GM12878 (cell line): ENCODE data around the gene MEIG1. TPM values are rescaled to one million over a fixed set of nuclear protein-coding genes. Genes with fewer than 3 reads are reported as not detected.
A peak's percentile ranks its signal among the peaks of the same experiment; 100 is the strongest.

ENCODE experiments used
- BMI1 ChIP-seq: fragments of 450-650 bp; IDR thresholded peaks from 2 replicates; pipeline ENCODE4 v1.6.1; 2016; ENCODE audit warnings: mild to moderate bottlenecking, moderate library complexity, borderline replicate concordance
- BRCA1 ChIP-seq: IDR thresholded peaks from 2 replicates; pipeline ENCODE4 v1.6.1; 2011; ENCODE audit warnings: low read depth, low read length, improper control_type of control experiment
- CHD4 ChIP-seq: fragments of 200-600 bp; sonication (generic); IDR thresholded peaks from 2 replicates; pipeline ENCODE4 v1.6.1; 2016; ENCODE audit warnings: mild to moderate bottlenecking
- EED ChIP-seq: sonication (generic); IDR thresholded peaks from 2 replicates; pipeline ENCODE4 v1.6.1; 2016; ENCODE audit warnings: antibody characterized with exemption, low read depth
- GATAD2B ChIP-seq: fragments of 450-650 bp; conservative IDR thresholded peaks from 2 replicates; pipeline ENCODE4 v1.6.1; 2017; ENCODE audit warnings: low read depth, mild to moderate bottlenecking, moderate library complexity
- HDAC2 ChIP-seq: fragments of 200-600 bp; sonication (generic); IDR thresholded peaks from 2 replicates; pipeline ENCODE4 v1.6.1; 2017
- HDGF ChIP-seq: fragments of 450-650 bp; IDR thresholded peaks from 2 replicates; pipeline ENCODE4 v1.6.1; 2016; ENCODE audit warnings: antibody characterized with exemption
- MAX ChIP-seq: IDR thresholded peaks from 2 replicates; pipeline ENCODE4 v1.6.1; 2012; ENCODE audit warnings: low read depth, low read length, improper control_type of control experiment
- PAX8 ChIP-seq: fragments of 450-650 bp; IDR thresholded peaks from 2 replicates; pipeline ENCODE4 v1.6.1; 2017; ENCODE audit warnings: mild to moderate bottlenecking, moderate library complexity
- RBBP5 ChIP-seq: fragments of 200-600 bp; sonication (generic); conservative IDR thresholded peaks from 2 replicates; pipeline ENCODE4 v1.6.1; 2016
- RCOR1 ChIP-seq: conservative IDR thresholded peaks from 2 replicates; pipeline ENCODE4 v1.6.1; 2012; ENCODE audit warnings: low read depth, low read length, improper control_type of control experiment
- RUNX3 ChIP-seq: IDR thresholded peaks from 2 replicates; pipeline ENCODE4 v1.6.1; 2012; ENCODE audit warnings: low read length, inconsistent platforms
- SP1 ChIP-seq: IDR thresholded peaks from one replicate; pipeline ENCODE4 v1.6.1; 2011; ENCODE audit warnings: low read depth, low read length
- SUZ12 ChIP-seq: fragments of 200-600 bp; sonication (generic); IDR thresholded peaks from one replicate; pipeline ENCODE4 v1.6.1; 2018; ENCODE audit warnings: antibody characterized with exemption, mild to moderate bottlenecking; ENCODE audit not compliant: unreplicated experiment
- TAF1 ChIP-seq: IDR thresholded peaks from 2 replicates; pipeline ENCODE4 v1.6.1; 2011; ENCODE audit warnings: mild to moderate bottlenecking, low read depth, low read length, borderline replicate concordance
- USF1 ChIP-seq: IDR thresholded peaks from 2 replicates; pipeline ENCODE4 v1.6.1; 2011; ENCODE audit warnings: borderline replicate concordance, low read depth, mild to moderate bottlenecking, moderate library complexity, mixed read lengths, low read length; ENCODE audit not compliant: insufficient read depth; ENCODE audit errors: extremely low read length
- ZBTB11 ChIP-seq: fragments of 450-650 bp; formaldehyde crosslinking; IDR thresholded peaks from 2 replicates; pipeline ENCODE4 v1.5.0; 2022; ENCODE audit warnings: mild to moderate bottlenecking, missing genetic modification characterization
- ZBTB4 ChIP-seq: fragments of 450-650 bp; formaldehyde crosslinking; IDR thresholded peaks from 2 replicates; pipeline ENCODE4 v1.4.0; 2022; ENCODE audit warnings: mild to moderate bottlenecking, moderate library complexity
- ZBTB40 ChIP-seq: fragments of 450-650 bp; IDR thresholded peaks from 2 replicates; pipeline ENCODE4 v1.6.1; 2016; ENCODE audit warnings: mild to moderate bottlenecking, moderate library complexity, borderline replicate concordance
- polyA plus RNA-seq, 11 experiments: library from polyadenylated mRNA; depleted of rRNA in 4 of 11; unstranded in 6 of 11; stranded (reverse) in 5 of 11; fragments of >200 nt; fragmentation: Nextera tagmentation in 4 of 11; fragmentation: Illumina TruSeq in 1 of 11; extraction: Ambion mirVana in 4 of 11; extraction: Trizol in 1 of 11; gene quantifications; 1 replicate in 1 of 11; 2 replicates in 10 of 11; pipeline versions ENCODE4 v1.2.1 to v1.2.3, GENCODE V29; 2011 to 2016; ENCODE audit warnings: inconsistent platforms in 2 of 11, missing spikeins in 2 of 11, low read depth in 1 of 11
- total RNA-seq, 4 experiments: library from RNA; depleted of rRNA in 3 of 4; stranded (reverse); fragments of >200 nt in 3 of 4; fragmentation: Illumina TruSeq in 1 of 4; extraction: Trizol in 1 of 4; gene quantifications; 2 replicates each; pipeline versions ENCODE4 v1.2.1 to v1.2.3, GENCODE V29; 2013 to 2021

The MEIG1 gene
- total and polyA plus RNA-seq, 10 of the 15 experiments (the other 5 are each of a cell fraction or from before 2014, with no cell fraction given) = 0.13 to 1.9 (median 0.80) TPM; not detected in 2

- TF ChIP-seq ZBTB40 (no peak), GATAD2B (peak; percentile 31; the same call in 1 of the 2 replicates), TAF1 (no peak), HDGF (no peak), USF1 (no peak), RCOR1 (no peak), PAX8 (no peak), MAX (no peak), RUNX3 (no peak; the same call in 1 of the 2 replicates), SUZ12 (no peak), SP1 (peak; percentile 35), HDAC2 (no peak), BRCA1 (no peak), ZBTB4 (CRISPR knock-in tag) (no peak), ZBTB11 (CRISPR knock-in tag) (no peak), CHD4 (no peak), EED (peak; percentile 90), BMI1 (peak; percentile 70; the same call in 1 of the 2 replicates), RBBP5 (no peak)
These were observed 32.3 kb upstream of the MEIG1 start (continued) for GRCh38 chr10:14926722-14927416.
